Measurements from ENCODE around the gene KLF15. TPM values are rescaled to one million over a fixed set of nuclear protein-coding genes. Genes with fewer than 3 reads are reported as not detected.

Gene KLF15
- polyA plus RNA-seq, 1 donor from 2014 or later: 0.46 TPM

DNA sequence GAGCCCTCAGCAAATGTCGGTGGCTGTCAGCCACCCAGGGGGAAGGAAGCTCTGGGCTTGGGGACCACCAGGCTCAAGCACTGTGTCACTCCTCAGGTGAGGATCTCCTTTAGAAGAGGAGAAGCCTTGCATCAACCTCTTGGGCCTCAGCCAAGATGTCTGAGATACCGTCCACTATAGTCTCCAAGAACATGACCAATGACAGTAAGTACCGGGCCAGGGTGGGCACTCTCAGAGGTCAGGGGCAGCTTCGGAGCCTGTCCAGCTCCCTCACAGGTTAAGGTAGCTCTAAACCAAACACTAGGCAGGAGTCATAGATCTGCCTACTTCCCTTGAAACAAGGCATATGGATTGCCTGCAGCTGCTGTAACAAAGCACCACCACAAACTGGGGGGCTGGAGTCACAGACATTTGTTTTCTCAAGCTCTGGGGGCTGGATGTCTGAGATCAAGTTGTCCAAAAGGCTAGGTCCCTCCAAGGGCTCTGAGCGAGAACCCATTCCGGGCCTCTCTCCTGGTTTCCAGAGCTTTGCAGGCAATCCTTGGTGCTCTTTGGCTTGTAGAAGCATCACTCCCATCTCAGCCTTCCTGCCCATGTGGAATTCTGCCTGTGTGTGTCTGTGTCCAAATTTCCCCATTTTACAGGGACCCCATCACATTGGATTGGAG lies 38.8 kb upstream of the KLF15 start:
- no peaks in the 10 kb centered on the region for H3K9me2 ChIP-seq (ENCODE audit: insufficient read depth, low read length)
- no peak overlapping the region for H3K27ac ChIP-seq (ENCODE audit: low read length)
- no peaks in the 10 kb centered on the region for H3K9me3 ChIP-seq (ENCODE audit: low read length)
- H3K79me2 ChIP-seq (replicated peaks; ENCODE audit: insufficient read depth, low read length): no peaks in the 10 kb centered on the region
- H3K4me2 ChIP-seq (ENCODE audit: low read length): no peak overlapping the region
- H3K4me3 ChIP-seq (ENCODE audit: low read length): no peak overlapping the region
- no peaks in the 10 kb centered on the region for H4K20me1 ChIP-seq (ENCODE audit: insufficient read depth)
- no peaks in the 10 kb centered on the region for H3F3A ChIP-seq (ENCODE audit: insufficient read depth, low read length, poor library complexity, severe bottlenecking)
- no peaks in the 10 kb centered on the region for H3K27me3 ChIP-seq (ENCODE audit: insufficient read depth, low read depth, low read length)
- no peaks in the 10 kb centered on the region for H3K36me3 ChIP-seq (ENCODE audit: insufficient read depth, low read length)
- no peak overlapping the region for H2AFZ ChIP-seq (ENCODE audit: low read depth, low read length)
- TF ChIP-seq EP300 (conservative IDR thresholded peaks at IDR 0.05; ENCODE audit: poor library complexity, severe bottlenecking) (no peak), EZH2 (IDR thresholded peaks at IDR 0.05; ENCODE audit: borderline replicate concordance, insufficient read depth, low read length, poor library complexity, severe bottlenecking) (no peak), MXI1 (conservative IDR thresholded peaks at IDR 0.05; ENCODE audit: poor library complexity, severe bottlenecking) (no peak), POLR2AphosphoS5 (IDR thresholded peaks at IDR 0.05) (no peak), SMC3 (conservative IDR thresholded peaks at IDR 0.05; ENCODE audit: poor library complexity) (no peak), RAD21 (conservative IDR thresholded peaks at IDR 0.05) (no peak), TAF1 (IDR thresholded peaks at IDR 0.05; ENCODE audit: low read depth) (no peak)
- TF ChIP-seq, protein P1, sequence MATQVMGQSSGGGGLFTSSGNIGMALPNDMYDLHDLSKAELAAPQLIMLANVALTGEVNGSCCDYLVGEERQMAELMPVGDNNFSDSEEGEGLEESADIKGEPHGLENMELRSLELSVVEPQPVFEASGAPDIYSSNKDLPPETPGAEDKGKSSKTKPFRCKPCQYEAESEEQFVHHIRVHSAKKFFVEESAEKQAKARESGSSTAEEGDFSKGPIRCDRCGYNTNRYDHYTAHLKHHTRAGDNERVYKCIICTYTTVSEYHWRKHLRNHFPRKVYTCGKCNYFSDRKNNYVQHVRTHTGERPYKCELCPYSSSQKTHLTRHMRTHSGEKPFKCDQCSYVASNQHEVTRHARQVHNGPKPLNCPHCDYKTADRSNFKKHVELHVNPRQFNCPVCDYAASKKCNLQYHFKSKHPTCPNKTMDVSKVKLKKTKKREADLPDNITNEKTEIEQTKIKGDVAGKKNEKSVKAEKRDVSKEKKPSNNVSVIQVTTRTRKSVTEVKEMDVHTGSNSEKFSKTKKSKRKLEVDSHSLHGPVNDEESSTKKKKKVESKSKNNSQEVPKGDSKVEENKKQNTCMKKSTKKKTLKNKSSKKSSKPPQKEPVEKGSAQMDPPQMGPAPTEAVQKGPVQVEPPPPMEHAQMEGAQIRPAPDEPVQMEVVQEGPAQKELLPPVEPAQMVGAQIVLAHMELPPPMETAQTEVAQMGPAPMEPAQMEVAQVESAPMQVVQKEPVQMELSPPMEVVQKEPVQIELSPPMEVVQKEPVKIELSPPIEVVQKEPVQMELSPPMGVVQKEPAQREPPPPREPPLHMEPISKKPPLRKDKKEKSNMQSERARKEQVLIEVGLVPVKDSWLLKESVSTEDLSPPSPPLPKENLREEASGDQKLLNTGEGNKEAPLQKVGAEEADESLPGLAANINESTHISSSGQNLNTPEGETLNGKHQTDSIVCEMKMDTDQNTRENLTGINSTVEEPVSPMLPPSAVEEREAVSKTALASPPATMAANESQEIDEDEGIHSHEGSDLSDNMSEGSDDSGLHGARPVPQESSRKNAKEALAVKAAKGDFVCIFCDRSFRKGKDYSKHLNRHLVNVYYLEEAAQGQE (IDR thresholded peaks at IDR 0.05; ENCODE audit: borderline replicate concordance): no peak
- TF ChIP-seq, protein P2, sequence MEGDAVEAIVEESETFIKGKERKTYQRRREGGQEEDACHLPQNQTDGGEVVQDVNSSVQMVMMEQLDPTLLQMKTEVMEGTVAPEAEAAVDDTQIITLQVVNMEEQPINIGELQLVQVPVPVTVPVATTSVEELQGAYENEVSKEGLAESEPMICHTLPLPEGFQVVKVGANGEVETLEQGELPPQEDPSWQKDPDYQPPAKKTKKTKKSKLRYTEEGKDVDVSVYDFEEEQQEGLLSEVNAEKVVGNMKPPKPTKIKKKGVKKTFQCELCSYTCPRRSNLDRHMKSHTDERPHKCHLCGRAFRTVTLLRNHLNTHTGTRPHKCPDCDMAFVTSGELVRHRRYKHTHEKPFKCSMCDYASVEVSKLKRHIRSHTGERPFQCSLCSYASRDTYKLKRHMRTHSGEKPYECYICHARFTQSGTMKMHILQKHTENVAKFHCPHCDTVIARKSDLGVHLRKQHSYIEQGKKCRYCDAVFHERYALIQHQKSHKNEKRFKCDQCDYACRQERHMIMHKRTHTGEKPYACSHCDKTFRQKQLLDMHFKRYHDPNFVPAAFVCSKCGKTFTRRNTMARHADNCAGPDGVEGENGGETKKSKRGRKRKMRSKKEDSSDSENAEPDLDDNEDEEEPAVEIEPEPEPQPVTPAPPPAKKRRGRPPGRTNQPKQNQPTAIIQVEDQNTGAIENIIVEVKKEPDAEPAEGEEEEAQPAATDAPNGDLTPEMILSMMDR (IDR thresholded peaks at IDR 0.05; ENCODE audit: poor library complexity, severe bottlenecking): no peak
- H3K9ac ChIP-seq (ENCODE audit: low read length): no peak overlapping the region

DNA sequence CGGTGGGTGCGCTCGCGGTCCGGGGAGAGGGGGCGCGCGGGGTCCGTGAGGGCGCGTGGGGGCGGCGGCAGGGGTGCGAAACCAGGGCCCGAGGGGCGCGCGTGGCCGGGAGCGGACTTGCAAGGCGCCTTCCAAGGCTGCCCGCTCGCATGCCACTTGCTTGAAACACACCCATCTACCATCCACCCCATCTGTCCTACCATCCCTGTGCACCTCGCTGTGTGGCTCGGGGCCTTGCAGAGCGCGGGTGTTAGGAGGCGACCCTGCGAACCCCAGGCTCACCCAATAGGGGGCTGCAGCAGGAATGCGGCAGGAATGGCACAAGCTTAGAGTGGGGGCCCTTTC lies 37.7 kb upstream of the KLF15 start:
- Histone ChIP-seq H2AFZ (ENCODE audit: low read depth, low read length) (peak overlapping the region; percentile 91), H4K20me1 (ENCODE audit: insufficient read depth) (no peaks in the 10 kb centered on the region), H3K36me3 (ENCODE audit: insufficient read depth, low read length) (no peaks in the 10 kb centered on the region), H3K79me2 (replicated peaks; ENCODE audit: insufficient read depth, low read length) (no peaks in the 10 kb centered on the region), H3K4me2 (ENCODE audit: low read length) (no peak overlapping the region), H3K9me3 (ENCODE audit: low read length) (no peaks in the 10 kb centered on the region), H3K27me3 (ENCODE audit: insufficient read depth, low read depth, low read length) (no peaks in the 10 kb centered on the region), H3K9me2 (ENCODE audit: insufficient read depth, low read length) (no peaks in the 10 kb centered on the region), H3K4me3 (ENCODE audit: low read length) (peak overlapping the region; percentile 53), H3K9ac (ENCODE audit: low read length) (peak overlapping the region; percentile 47), H3F3A (ENCODE audit: insufficient read depth, low read length, poor library complexity, severe bottlenecking) (no peaks in the 10 kb centered on the region), H3K27ac (ENCODE audit: low read length) (peak overlapping the region; percentile 20)
- TF ChIP-seq POLR2AphosphoS5 (IDR thresholded peaks at IDR 0.05) (no peak), SMC3 (conservative IDR thresholded peaks at IDR 0.05; ENCODE audit: poor library complexity) (peak; percentile 5)

All from neural cell (in vitro differentiated cells).